GM19463 (cell line): ENCODE measurements around the gene EFCAB12.
"Not testable (repeated sequence)": the region's sequence is repeated elsewhere in the genome, so short reads cannot be mapped to it uniquely, and the experiment has no call there.

ENCODE experiments used
- ATAC-seq: cut with Tn5 transposase; IDR thresholded peaks from one replicate; pipeline ENCODE4 v1.9.1; 2021; ENCODE audit warnings: mild to moderate bottlenecking, moderate library complexity; ENCODE audit not compliant: unreplicated experiment

The EFCAB12 gene

GRCh38 chr3:129421988-129422745 lies 6.3 kb downstream of the EFCAB12 start:
- no peak for ATAC-seq

- no peak for ATAC-seq
Observed at GRCh38 chr3:129421236-129421883, 7.1 kb downstream of the EFCAB12 start.

GRCh38 chr3:129419476-129419875 lies 9.0 kb downstream of the EFCAB12 start:
- no peak for ATAC-seq

GRCh38 chr3:129418041-129418973 lies 10.1 kb downstream of the EFCAB12 start:
- no peak for ATAC-seq

- no peak for ATAC-seq
Observed at GRCh38 chr3:129417326-129417725, 11.1 kb downstream of the EFCAB12 start.

GRCh38 chr3:129416415-129416814 lies 12.0 kb downstream of the EFCAB12 start:
- ATAC-seq = no peak

GRCh38 chr3:129415830-129416229 lies 12.6 kb downstream of the EFCAB12 start:
- no peak for ATAC-seq

- no peak for ATAC-seq
Observed at GRCh38 chr3:129415378-129415777, 13.1 kb downstream of the EFCAB12 start.

GRCh38 chr3:129413687-129414506 lies 14.5 kb downstream of the EFCAB12 start:
- ATAC-seq = peak; percentile 92

GRCh38 chr3:129413238-129413637 lies 15.2 kb downstream of the EFCAB12 start:
- not testable (repeated sequence) for ATAC-seq

GRCh38 chr3:129412542-129413198 lies 15.8 kb downstream of the EFCAB12 start:
- ATAC-seq = no peak

- no peak for ATAC-seq
Observed at GRCh38 chr3:129410971-129411370, 17.5 kb downstream of the EFCAB12 start.

GRCh38 chr3:129409541-129409940 lies 18.9 kb downstream of the EFCAB12 start:
- no peak for ATAC-seq

- no peak for ATAC-seq
Observed at GRCh38 chr3:129404610-129405009, 23.8 kb downstream of the EFCAB12 start.

- no peak for ATAC-seq
Observed at GRCh38 chr3:129404130-129404529, 24.3 kb downstream of the EFCAB12 start.

GRCh38 chr3:129403450-129403849 lies 25.0 kb downstream of the EFCAB12 start:
- ATAC-seq = no peak

- ATAC-seq = no peak
Observed at GRCh38 chr3:129402616-129403015, 25.8 kb downstream of the EFCAB12 start.

- no peak for ATAC-seq
Observed at GRCh38 chr3:129402210-129402609, 26.2 kb downstream of the EFCAB12 start.

GRCh38 chr3:129399895-129400357 lies 28.5 kb downstream of the EFCAB12 start:
- no peak for ATAC-seq
